Sigmoid colon (tissue), 7 donors: ENCODE measurements around the gene PWWP2A. TPM values are rescaled to one million over a fixed set of nuclear protein-coding genes. Genes with fewer than 3 reads are reported as not detected.

Experiments
- DNase-seq: peaks from one replicate; pipeline ENCODE4 v3.0.0-alpha.2; 2019
- H3K27ac ChIP-seq, 4 donors: fragments of 200-600 bp; sonication (generic); one replicate each; pipeline ENCODE4 v1.5.1; 2016 to 2019; ENCODE audit warnings: mild to moderate bottlenecking in 1 of 4
- H3K27me3 ChIP-seq, 3 donors: fragments of 200-600 bp; sonication (generic); one replicate each; pipeline ENCODE4 v1.5.1; 2019; ENCODE audit warnings: mild to moderate bottlenecking in 1 of 3
- H3K36me3 ChIP-seq, 4 donors: fragments of 200-600 bp; sonication (generic); one replicate each; pipeline ENCODE4 v1.5.1; 2016 to 2019
- H3K4me1 ChIP-seq, 4 donors: fragments of 200-600 bp; sonication (generic); one replicate each; pipeline ENCODE4 v1.5.1; 2017 to 2019
- H3K4me3 ChIP-seq, 4 donors: fragments of 200-600 bp; sonication (generic); one replicate each; pipeline ENCODE4 v1.5.1; 2017 to 2019; ENCODE audit warnings: mild to moderate bottlenecking in 2 of 4, moderate library complexity in 1 of 4
- H3K9me3 ChIP-seq, 4 donors: fragments of 200-600 bp in 3 of 4; sonication (generic) in 3 of 4; one replicate each; pipeline versions ENCODE4 v1.5.1 to v1.6.1; 2013 to 2019
- EP300 ChIP-seq, 4 donors: sonication (generic); formaldehyde crosslinking; IDR thresholded peaks; one replicate each; pipeline ENCODE4 v1.6.1; 2017; ENCODE audit warnings: antibody characterized with exemption in 4 of 4
- POLR2A ChIP-seq, 2 donors: fragments of 450-650 bp; IDR thresholded peaks; one replicate each; pipeline ENCODE4 v1.6.1; 2016; ENCODE audit warnings: antibody characterized with exemption in 2 of 2, mild to moderate bottlenecking in 2 of 2, moderate library complexity in 2 of 2
- POLR2AphosphoS5 ChIP-seq, 4 donors: sonication (generic); formaldehyde crosslinking; IDR thresholded peaks; one replicate each; pipeline ENCODE4 v1.6.1; 2017; ENCODE audit warnings: antibody characterized with exemption in 4 of 4
- WGBS, 2 donors: extraction: QIAGEN DNeasy Blood & Tissue Kit; methylation state at CpG; one replicate each; pipeline ENCODE4 v1.1.7; 2013; 5-methylcytosine and 5-hydroxymethylcytosine counted together
- intact Hi-C: fragments of 100-400 bp; cut with DNase I; formaldehyde crosslinking; loops from one replicate; pipeline ENCODE4 v1.15.1; 2023
- polyA plus RNA-seq, 3 donors: library from polyadenylated mRNA; stranded (reverse); fragments of 200-250 nt; gene quantifications; one replicate each; pipeline ENCODE4 v1.2.3, GENCODE V29; 2013
- total RNA-seq, 4 donors: library from RNA; depleted of rRNA; stranded (reverse); fragments of >200 nt; gene quantifications; one replicate each; pipeline ENCODE4 v1.1.0, GENCODE V29; 2016
- TF ChIP-seq, protein P1 (sequence below), 4 experiments: fragments of 450-650 bp in 3 of 4; fragments of 200-600 bp in 1 of 4; IDR thresholded peaks; one replicate each; pipeline ENCODE4 v1.5.1; 2016 to 2019; ENCODE audit warnings: antibody characterized with exemption in 4 of 4, mild to moderate bottlenecking in 3 of 4, moderate library complexity in 2 of 4
- donor health status: healthy with polysubstance abuse.
- donor health status: Bipolar disorder and iron deficiency.
- donor health status: healthy.

The PWWP2A gene
- total and polyA plus RNA-seq, 7 donors: 9.0 to 33.2 (median 24.8) TPM

DNA sequence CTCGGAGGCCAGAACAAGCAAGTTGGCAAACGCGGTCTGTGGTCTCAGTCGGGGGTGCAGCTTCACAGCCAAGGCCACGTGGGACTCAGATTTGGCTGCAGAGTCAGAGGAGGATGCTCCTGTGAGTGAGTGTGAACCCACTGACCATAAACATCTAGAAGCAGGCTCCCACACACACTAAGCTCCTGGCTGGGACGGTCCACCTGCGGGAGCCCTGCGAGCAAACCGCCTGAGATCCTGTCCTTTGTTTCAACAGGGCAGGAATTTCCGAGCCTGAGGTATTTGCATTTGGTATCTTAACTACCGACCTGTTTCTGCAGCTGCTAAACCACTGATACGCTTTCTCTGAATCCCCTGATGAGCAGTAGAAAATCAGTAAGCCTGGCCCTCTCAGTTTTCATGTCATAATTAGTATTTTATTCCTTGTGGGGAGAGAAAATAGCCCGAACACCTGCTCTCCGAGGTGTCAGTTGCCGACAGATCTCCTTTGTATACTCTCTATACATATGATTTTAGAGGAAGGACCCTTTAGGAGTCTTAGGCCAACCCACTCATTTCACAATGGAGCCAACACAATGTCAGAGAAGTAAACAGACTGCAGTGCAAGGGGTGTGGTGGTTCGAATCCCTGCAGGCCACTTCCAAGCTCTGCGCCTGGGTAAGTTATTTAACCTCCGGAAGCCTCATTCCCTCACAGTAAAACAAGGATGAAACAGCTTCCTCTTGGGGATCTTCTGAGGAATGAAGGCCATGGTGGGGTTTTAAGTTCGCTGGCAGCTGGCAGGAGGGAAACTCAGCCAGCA, 40.9 kb upstream of the PWWP2A start:
- DNase-seq: no peak
- H3K27me3 ChIP-seq: no peaks in the 10 kb centered on the region
- TF ChIP-seq POLR2AphosphoS5 (IDR thresholded peaks at IDR 0.05) (no peak), EP300 (IDR thresholded peaks at IDR 0.05) (no peak), POLR2A (IDR thresholded peaks at IDR 0.05) (no peak)
- TF ChIP-seq, protein P1, sequence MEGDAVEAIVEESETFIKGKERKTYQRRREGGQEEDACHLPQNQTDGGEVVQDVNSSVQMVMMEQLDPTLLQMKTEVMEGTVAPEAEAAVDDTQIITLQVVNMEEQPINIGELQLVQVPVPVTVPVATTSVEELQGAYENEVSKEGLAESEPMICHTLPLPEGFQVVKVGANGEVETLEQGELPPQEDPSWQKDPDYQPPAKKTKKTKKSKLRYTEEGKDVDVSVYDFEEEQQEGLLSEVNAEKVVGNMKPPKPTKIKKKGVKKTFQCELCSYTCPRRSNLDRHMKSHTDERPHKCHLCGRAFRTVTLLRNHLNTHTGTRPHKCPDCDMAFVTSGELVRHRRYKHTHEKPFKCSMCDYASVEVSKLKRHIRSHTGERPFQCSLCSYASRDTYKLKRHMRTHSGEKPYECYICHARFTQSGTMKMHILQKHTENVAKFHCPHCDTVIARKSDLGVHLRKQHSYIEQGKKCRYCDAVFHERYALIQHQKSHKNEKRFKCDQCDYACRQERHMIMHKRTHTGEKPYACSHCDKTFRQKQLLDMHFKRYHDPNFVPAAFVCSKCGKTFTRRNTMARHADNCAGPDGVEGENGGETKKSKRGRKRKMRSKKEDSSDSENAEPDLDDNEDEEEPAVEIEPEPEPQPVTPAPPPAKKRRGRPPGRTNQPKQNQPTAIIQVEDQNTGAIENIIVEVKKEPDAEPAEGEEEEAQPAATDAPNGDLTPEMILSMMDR (IDR thresholded peaks at IDR 0.05): no peak
- H3K36me3 ChIP-seq: no peaks in the 10 kb centered on the region
- no peaks in the 10 kb centered on the region for H3K9me3 ChIP-seq
- no peak overlapping the region for H3K27ac ChIP-seq
- 74 to 78% methylated on average over 19 of the region's 19 CpGs for WGBS, 2 donors
- H3K4me3 ChIP-seq: no peak overlapping the region
- intact Hi-C loops: no loop called here
- peaks cover 0 to 9% (median 7%) of the 10 kb centered on the region in 4 donors for H3K4me1 ChIP-seq

- WGBS, 2 donors: 92 to 94% methylated on average over 9 of the region's 9 CpGs
- Histone ChIP-seq H3K4me3 (no peak overlapping the region), H3K4me1 (no peaks in the 10 kb centered on the region), H3K9me3 (no peaks in the 10 kb centered on the region), H3K27ac (no peak overlapping the region), H3K36me3 (no peaks in the 10 kb centered on the region), H3K27me3 (no peaks in the 10 kb centered on the region)
- DNase-seq: no peak
- TF ChIP-seq EP300 (IDR thresholded peaks at IDR 0.05) (no peak), POLR2AphosphoS5 (IDR thresholded peaks at IDR 0.05) (no peak), POLR2A (IDR thresholded peaks at IDR 0.05) (no peak)
- TF ChIP-seq, protein P1 (IDR thresholded peaks at IDR 0.05): no peak
- intact Hi-C loops: no loop called here
Measured at GRCh38 chr5:160158087-160158486, 38.8 kb upstream of the PWWP2A start.

DNA sequence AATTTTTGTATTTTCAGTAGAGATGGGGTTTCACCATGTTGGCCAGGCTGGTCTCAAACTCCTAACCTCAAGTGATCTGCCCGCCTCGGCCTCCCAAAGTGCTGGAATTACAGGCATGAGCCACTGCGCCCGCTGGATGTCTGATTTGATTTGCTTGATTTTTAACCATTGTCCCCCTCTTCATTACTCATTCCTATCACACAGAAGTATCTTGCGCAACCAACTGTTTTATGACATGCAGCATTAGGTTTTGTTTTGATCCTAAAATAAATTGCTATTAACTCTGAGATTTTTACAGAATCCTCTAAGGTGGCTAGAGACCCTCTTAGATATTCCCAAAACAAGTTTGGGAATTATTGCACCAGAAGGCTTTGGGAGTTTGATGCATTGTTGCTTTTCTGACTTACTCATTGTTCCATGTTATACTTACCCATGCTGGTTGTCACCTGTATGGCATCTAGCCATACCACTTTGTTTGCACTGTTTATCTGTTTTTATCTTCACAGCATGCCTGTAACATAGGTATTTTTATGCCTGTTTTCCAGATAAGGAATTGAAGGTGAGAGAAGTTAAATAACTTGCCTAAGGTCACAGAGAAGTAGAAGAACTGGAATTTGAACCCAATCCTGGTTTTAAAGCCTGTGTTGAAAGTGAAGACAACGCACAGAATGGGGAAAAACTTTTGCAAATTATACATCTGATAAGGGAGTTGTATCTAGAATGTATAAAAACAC, 35.9 kb upstream of the PWWP2A start:
- no peak overlapping the region for H3K27ac ChIP-seq
- no peaks in the 10 kb centered on the region for H3K4me1 ChIP-seq
- H3K9me3 ChIP-seq: no peaks in the 10 kb centered on the region
- no peak overlapping the region for H3K4me3 ChIP-seq
- no peaks in the 10 kb centered on the region for H3K27me3 ChIP-seq
- WGBS, 2 donors: 18 to 78% methylated on average over 6 of the region's 6 CpGs
- intact Hi-C loops: no loop called here
- DNase-seq: no peak
- no peaks in the 10 kb centered on the region for H3K36me3 ChIP-seq
- no peak for TF ChIP-seq POLR2AphosphoS5 (IDR thresholded peaks at IDR 0.05)

- intact Hi-C loops: no loop called here
- H3K36me3 ChIP-seq: no peaks in the 10 kb centered on the region
- H3K4me3 ChIP-seq: no peak overlapping the region
- no peaks in the 10 kb centered on the region for H3K4me1 ChIP-seq
- WGBS, 2 donors: 83 to 88% methylated on average over 6 of the region's 6 CpGs
- no peak for DNase-seq
- TF ChIP-seq POLR2AphosphoS5 (IDR thresholded peaks at IDR 0.05) (no peak), POLR2A (IDR thresholded peaks at IDR 0.05) (no peak), EP300 (IDR thresholded peaks at IDR 0.05) (no peak)
- TF ChIP-seq, protein P1 (IDR thresholded peaks at IDR 0.05): no peak
- H3K27me3 ChIP-seq: no peaks in the 10 kb centered on the region
- H3K9me3 ChIP-seq: no peaks in the 10 kb centered on the region
- no peak overlapping the region for H3K27ac ChIP-seq
Measured at GRCh38 chr5:160152901-160153300, 33.7 kb upstream of the PWWP2A start.

GRCh38 chr5:160152287-160152686, 33.0 kb upstream of the PWWP2A start:
- intact Hi-C loops: no loop called here
- WGBS, 2 donors: 92 to 93% methylated on average over 1 of the region's 1 CpG

More at GRCh38 chr5:160152287-160152686, 33.0 kb upstream of the PWWP2A start:
- no peak for DNase-seq
- Histone ChIP-seq H3K4me3 (no peak overlapping the region), H3K36me3 (no peaks in the 10 kb centered on the region), H3K27me3 (no peaks in the 10 kb centered on the region), H3K4me1 (no peaks in the 10 kb centered on the region), H3K27ac (no peak overlapping the region), H3K9me3 (no peaks in the 10 kb centered on the region)
- TF ChIP-seq, protein P1 (IDR thresholded peaks at IDR 0.05): no peak
- TF ChIP-seq POLR2A (IDR thresholded peaks at IDR 0.05) (no peak), EP300 (IDR thresholded peaks at IDR 0.05) (no peak), POLR2AphosphoS5 (IDR thresholded peaks at IDR 0.05) (no peak)
